Panc1 (cell line): ENCODE measurements around the gene PPM1H. TPM values are rescaled to one million over a fixed set of nuclear protein-coding genes. Genes with fewer than 3 reads are reported as not detected.

ENCODE experiments used
- ATAC-seq: fragments of 200-7000 bp; cut with Tn5 transposase; 2 replicates; pipeline ENCODE4 v1.9.1; 2020; ENCODE audit warnings: mild to moderate bottlenecking, moderate library complexity
- BruUV-seq: library from RNA; stranded (reverse); fragments of 400-500 nt; replicated peaks from 2 replicates; lab custom pipeline; 2021; lab: Mats Ljungman, UMichigan
- CTCF ChIA-PET: fragments of 300-600 bp; sonication (Branson Sonifier 250); formaldehyde crosslinking; loops from one replicate; lab custom pipeline; 2022; ENCODE audit warnings: antibody characterized with exemption; lab: Charles Lee
- POLR2A ChIA-PET: fragments of 300-600 bp; sonication (Branson Sonifier 250); formaldehyde crosslinking; loops from one replicate; lab custom pipeline; 2022; ENCODE audit warnings: antibody characterized with exemption; lab: Charles Lee
- DNase-seq: peaks from one replicate; pipeline ENCODE4 v3.0.0-alpha.2; 2010; ENCODE audit warnings: low read depth, low spot score
- H3K27ac ChIP-seq: 2 replicates; pipeline ENCODE4 v1.5.1; 2011; ENCODE audit warnings: mild to moderate bottlenecking, low read length, inconsistent platforms
- H3K27me3 ChIP-seq: fragments of 200-500 bp; sonication (Bioruptor generic); 2 replicates; pipeline ENCODE4 v1.6.0; 2014; ENCODE audit warnings: low read length, inconsistent platforms; ENCODE audit not compliant: control insufficient read depth, insufficient read depth
- H3K36me3 ChIP-seq: fragments of 200-500 bp; sonication (Bioruptor generic); 2 replicates; pipeline ENCODE4 v1.5.1; 2014; ENCODE audit warnings: inconsistent platforms, mild to moderate bottlenecking, low read length, moderate library complexity; ENCODE audit not compliant: control insufficient read depth, insufficient read depth
- H3K4me1 ChIP-seq: 2 replicates; pipeline ENCODE4 v1.5.1; 2011; ENCODE audit warnings: inconsistent platforms, mild to moderate bottlenecking, low read length, moderate library complexity; ENCODE audit not compliant: control insufficient read depth, insufficient read depth
- H3K4me3 ChIP-seq, 2 experiments: 2 replicates each; pipeline ENCODE4 v1.5.1; 2011 to 2012; ENCODE audit warnings: low read depth in 2 of 2, low read length in 2 of 2, mild to moderate bottlenecking in 2 of 2, inconsistent platforms in 1 of 2, moderate library complexity in 1 of 2
- H3K9me3 ChIP-seq: fragments of 200-500 bp; sonication (Bioruptor generic); 2 replicates; pipeline ENCODE4 v1.5.1; 2014; ENCODE audit warnings: low read depth, mild to moderate bottlenecking, inconsistent platforms, low read length, moderate library complexity; ENCODE audit not compliant: control insufficient read depth, insufficient read depth
- CTCF ChIP-seq: fragments of 450-650 bp; IDR thresholded peaks from 2 replicates; pipeline ENCODE4 v1.5.1; 2017; ENCODE audit warnings: mild to moderate bottlenecking
- POLR2AphosphoS5 ChIP-seq: IDR thresholded peaks from 2 replicates; pipeline ENCODE4 v1.6.1; 2012; ENCODE audit warnings: mild to moderate bottlenecking, low read depth, low read length, moderate library complexity
- REST ChIP-seq, 2 experiments: IDR thresholded peaks; 2 replicates each; pipeline ENCODE4 v1.6.1; 2011 to 2012; ENCODE audit warnings: low read depth in 2 of 2, control low read depth in 1 of 2, low read length in 1 of 2, mild to moderate bottlenecking in 1 of 2, moderate library complexity in 1 of 2; ENCODE audit not compliant: insufficient read depth in 1 of 2
- SIN3A ChIP-seq: IDR thresholded peaks from 2 replicates; pipeline ENCODE4 v1.6.1; 2012; ENCODE audit warnings: low read depth, mild to moderate bottlenecking, low read length, moderate library complexity, borderline replicate concordance; ENCODE audit not compliant: insufficient read depth
- TCF7L2 ChIP-seq: IDR thresholded peaks from 2 replicates; pipeline ENCODE4 v1.6.1; 2011; ENCODE audit warnings: mild to moderate bottlenecking, low read depth, low read length, inconsistent platforms
- in situ Hi-C: cut with HindIII; loops from 2 replicates; pipeline ENCODE4 v1.10.0; 2016; ENCODE audit warnings: low sequenced_read_pairs, low pct_unique_long_range_greater_than_20kb
- intact Hi-C: fragments of 100-400 bp; cut with micrococcal nuclease; formaldehyde crosslinking; loops from one replicate; pipeline ENCODE4 v1.10.0; 2022; ENCODE audit not compliant: unreplicated experiment
- total RNA-seq: library from RNA; stranded (reverse); gene quantifications from one replicate; pipeline ENCODE4 v1.2.1, GENCODE V29; 2021; ENCODE audit not compliant: unreplicated experiment

PPM1H gene
- total RNA-seq, 1 experiment from 2014 or later: 22.9 TPM

GRCh38 chr12:62732861-62733427 lies 202.0 kb downstream of the PPM1H start:
- Histone ChIP-seq H3K36me3 (no peaks in the 10 kb centered on the region), H3K4me1 (peaks cover 39% of the 10 kb centered on the region)
- POLR2A ChIA-PET: interaction anchor here (0.6 kb wide), 1 partner anchor 118 kb away, joined by 7 read pairs; no protein-coding TSS in a partner anchor

More at GRCh38 chr12:62732861-62733427, 202.0 kb downstream of the PPM1H start:
- Histone ChIP-seq H3K4me3 (no peak overlapping the region), H3K27me3 (no peaks in the 10 kb centered on the region), H3K27ac (no peak overlapping the region; the same call in 1 of the 2 replicates), H3K9me3 (no peaks in the 10 kb centered on the region)
- TF ChIP-seq SIN3A (no peak), CTCF (no peak), TCF7L2 (no peak), POLR2AphosphoS5 (no peak), REST (IDR thresholded peaks at IDR 0.05; ENCODE audit: insufficient read depth in 1 of 2, low read depth in 2 of 2, low read length in 1 of 2) (no peak)
- in situ Hi-C loops (no loop called here), intact Hi-C loops (no loop called here)
- CTCF ChIA-PET: no interaction called here
- ATAC-seq (no peak), DNase-seq (no peak)
- no TSS peak for BruUV-seq
